Activated CD4-positive, alpha-beta T cell treated with anti-CD3 and anti-CD28 coated beads, Interleukin-10, Interleukin-2, amounts not matched to agents 100 ng/mL and 50 ng/mL, durations not matched to agents 16 hours and 8 hours (primary cell): ENCODE measurements around the gene RHEB.

ENCODE experiments used
- DNase-seq: peaks from one replicate; pipeline ENCODE4 v3.0.0-alpha.2; 2020

The RHEB gene

DNA sequence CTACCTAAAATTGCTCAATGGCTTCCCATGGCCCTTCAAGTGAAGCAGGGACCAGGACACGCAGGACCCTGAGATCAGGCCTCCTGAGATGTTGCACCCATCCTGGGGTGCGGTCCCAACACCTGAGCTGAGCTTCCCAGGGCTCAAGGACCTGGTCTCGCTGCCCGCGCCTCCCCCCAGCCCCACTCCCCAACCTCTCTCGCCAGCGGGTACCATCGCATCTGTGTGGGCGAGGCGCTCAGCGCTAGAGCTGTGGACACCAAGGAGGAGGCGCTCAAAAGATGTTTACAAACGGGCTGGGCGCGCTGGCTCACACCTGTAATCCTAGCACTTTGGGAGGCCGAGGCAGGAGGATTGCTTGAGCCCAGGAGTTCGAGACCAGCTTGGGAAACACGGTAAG lies 72.4 kb downstream of the RHEB start:
- DNase-seq = no peak

DNA sequence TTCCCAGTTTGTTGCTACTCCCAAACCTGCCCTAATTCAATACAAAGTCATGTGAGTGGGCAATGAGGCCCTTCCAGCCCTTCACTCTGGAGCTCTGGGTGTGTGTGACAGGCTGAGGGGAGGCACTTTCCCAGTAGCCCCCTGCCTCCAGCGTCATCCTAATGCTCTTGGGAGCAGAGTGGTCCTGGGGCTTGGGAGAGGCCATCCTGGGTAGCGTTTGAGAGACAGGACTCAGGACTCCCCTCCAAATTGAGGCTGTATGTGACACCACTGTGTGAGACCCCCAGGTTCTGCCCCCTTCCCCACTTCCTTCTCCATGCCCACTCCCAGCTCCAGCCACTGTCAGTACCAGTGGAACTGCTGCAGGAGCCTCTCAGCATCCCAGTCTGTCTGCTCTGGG lies 73.3 kb downstream of the RHEB start:
- DNase-seq = no peak

DNA sequence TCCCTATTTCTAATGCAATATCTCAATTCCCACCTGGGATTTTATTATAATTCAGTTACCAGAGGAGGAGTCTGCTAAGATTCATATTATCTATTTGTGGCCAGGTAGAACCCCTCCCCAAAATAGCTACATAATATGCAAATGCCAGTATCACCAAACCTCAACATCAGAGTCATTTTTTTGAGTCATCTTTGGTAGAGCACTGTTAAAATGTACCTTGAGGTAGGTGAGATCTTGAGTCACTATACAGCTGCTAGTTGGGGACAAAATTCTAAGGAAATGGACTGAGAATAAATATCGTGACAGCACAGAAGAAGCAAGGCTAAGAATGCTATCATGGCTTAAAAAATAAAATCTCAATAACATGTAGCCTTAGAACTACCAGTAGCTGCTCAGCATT lies 75.1 kb downstream of the RHEB start:
- no peak for DNase-seq

DNA sequence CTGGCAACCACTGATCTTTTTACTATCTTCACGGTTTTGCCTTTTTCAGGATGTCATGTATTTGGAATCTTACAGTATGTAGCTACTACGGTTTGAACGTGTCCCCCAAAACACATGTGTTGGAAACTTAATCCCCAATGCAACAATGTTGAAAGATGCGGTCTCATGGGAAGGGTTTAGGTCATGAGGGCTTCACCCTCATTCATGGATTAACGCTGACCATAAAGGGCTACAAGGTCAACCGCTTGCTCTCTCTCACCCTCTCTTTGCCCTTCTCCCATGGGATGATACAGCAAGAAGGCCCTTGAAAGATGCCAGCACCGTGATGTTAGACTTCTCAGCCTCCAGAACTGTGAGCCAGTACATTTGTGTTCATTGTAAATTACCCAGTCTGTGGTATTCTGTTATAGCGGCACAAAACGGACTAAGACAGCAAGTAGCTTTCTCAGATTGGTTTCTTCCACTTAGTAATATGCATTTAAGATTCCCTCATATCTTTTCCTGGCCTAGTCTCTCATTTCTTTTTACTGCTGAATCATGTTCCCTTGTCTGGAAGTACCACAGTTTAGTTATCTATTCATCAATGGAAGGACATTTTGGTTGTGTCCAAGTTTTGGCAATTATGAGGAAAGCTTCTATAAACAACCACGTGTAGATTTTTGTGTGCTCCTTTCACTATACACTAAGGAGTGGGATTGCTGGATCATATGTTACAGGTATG lies 76.8 kb downstream of the RHEB start:
- DNase-seq = no peak

DNA sequence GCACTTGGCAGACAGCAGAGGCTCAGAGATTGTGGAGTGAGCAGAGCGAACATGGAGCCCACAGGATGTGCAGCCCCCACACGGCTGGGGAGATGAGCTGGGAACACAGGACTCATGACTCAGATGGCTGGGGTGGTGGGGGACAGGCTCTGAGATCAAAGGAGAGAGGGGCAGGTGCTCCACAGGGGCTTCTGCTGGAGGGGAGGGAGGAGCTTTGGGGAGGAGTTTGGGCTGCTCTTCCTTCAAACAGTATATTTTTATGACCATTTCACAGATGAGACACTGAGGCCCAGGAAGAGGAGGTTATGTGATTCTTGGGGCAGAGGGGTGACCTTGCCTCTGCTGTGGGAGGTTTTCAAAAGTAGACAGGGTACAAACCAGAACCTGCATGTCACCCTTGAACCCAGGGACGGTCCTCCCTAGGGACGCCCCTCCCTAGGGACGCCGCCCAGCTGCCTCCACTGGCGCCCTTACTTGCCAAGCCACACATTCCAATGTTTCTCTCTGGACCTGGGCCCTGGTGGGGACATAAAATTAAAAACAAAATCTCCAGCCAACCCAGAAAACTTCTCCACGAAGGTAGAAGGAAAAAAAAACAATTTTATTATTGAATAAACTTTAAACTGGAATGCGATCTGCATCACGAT lies 78.8 kb downstream of the RHEB start:
- DNase-seq = no peak

DNA sequence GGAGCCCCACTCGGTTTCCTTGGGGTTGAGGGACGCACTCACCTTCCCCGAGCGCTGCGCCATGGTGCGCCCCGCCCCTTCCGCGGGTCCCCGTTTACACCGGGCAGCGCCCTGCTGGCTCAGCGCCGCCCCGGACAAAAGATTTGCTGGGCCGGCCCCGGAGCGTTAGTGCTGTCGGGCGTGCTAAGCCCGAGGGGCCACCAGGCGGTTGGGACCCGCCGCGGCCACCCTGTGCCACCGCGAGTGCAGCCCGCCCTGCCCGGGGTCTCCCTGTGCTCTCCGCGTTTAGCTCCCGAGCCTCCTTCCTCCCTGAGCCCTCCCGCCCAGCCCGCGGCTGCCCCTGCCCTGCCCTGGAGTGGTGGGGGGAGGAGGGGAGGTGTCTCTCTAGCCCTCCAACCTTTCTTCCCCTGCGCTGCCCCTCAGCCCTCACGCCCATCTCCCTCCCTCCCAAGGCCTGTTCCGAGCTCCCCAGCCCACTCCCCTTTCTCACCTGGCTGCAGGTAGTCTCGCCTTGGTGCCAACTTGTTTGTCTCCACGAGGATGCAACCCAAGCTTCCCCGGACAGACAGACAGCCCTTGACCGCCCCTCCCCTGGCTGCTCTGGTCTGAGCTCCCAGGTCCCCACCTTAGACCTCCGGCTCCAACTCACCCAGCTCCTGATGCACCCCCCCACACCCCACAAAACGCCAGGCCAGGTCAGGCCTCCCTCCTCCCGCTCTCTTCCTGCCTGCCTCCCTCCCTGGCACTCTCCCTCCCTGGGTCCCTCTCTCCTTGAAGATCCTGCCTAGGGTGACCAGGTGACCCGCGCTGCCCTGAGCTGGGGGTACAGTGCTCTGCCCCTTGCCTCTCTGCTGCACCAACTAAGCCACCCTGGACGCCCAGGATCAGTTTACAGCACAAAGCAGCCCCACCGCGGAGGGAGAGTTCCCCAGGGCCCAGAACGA lies 79.6 kb downstream of the RHEB start, which contains the start of gene CRYGN:
CRYGN (minus strand) TSS at position 287 of the 944 bp plus-strand sequence; CDS start at position 63, 224 bp downstream.
- DNase-seq = no peak

DNA sequence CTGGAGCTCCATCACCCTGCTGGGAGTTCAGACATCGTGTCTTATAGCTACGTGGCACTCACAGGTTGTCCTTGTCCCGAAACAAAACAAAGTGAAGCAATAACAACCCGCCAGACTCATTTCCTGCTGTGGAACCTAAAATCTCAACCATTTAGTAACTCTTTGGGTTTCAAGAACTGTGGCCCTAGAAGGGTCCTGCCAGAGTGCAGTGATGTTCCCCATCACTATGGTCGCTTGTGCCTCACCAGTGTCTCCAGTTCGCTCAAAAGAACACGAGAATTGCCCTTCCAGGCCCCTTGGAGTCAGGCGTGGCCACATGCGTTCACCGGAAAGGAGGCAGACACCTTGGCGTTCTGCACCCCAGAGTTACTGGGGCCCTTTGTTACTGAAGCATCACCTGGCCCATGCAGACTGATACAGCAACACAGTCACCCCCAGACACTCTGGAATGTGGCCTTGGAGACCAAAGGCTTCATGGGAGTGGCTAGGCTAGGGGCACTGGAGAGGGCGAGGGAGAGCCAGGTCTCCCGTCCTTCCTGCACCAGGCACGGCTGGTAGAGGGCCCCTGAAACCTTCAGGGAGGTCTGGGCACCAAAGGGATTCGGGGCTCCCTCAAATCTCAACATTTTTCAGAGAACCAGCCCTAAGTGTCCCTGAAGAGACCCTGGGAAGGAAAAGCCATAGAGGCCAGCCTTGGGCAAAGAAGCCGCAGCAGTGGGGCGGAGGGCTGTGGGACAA lies 80.7 kb downstream of the RHEB start:
- no peak for DNase-seq

DNA sequence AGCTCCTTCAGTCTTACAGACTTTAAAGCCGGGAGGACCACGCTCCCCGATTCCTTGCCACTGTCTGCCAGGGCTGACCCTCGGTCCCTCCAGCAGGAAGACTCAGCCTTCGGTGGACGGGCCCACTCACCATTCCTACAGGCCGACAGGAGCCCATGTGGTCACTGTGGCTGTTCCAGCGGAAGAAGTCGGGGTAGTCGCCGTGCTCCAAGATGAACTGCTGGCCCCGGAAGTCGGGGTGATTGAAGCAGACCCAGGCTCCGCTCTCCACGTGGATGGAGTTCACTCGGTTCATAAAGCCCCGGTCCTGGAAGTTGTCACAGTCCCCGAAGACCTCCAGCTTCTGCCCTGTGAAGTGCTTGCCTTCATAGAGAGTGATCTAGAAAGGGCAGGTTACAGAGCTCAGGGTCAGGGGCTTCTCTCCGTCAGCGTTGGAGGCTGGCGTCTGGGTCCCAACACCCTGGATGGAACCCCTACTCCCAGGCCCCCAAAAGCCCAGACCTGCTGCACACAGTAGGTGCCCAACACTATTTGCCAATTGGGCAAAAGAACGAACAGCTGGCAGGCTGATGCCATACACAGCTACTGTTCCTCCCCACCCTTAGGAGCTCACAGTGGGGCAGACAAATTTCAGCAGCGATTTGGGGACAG lies 81.7 kb downstream of the RHEB start:
- DNase-seq = no peak

DNA sequence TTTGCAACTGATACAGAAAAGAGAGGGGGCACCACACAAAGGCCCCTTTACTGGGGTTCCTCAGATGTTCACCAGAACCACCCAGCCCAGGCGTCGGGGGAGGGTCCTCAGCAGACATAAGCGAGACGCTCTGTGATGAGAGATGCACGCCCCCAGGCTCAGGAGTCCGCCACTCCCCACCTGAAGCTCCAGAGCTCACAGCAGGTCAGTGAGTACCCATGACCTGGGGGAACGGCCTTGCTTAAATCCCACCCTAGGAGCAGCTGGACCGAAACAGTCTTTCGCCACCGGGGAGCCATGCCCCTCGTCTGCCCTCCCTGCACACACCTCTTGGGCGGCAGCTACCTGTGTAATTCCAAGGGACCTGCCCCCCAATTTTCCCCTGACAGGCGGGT lies 82.5 kb downstream of the RHEB start:
- DNase-seq = no peak

DNA sequence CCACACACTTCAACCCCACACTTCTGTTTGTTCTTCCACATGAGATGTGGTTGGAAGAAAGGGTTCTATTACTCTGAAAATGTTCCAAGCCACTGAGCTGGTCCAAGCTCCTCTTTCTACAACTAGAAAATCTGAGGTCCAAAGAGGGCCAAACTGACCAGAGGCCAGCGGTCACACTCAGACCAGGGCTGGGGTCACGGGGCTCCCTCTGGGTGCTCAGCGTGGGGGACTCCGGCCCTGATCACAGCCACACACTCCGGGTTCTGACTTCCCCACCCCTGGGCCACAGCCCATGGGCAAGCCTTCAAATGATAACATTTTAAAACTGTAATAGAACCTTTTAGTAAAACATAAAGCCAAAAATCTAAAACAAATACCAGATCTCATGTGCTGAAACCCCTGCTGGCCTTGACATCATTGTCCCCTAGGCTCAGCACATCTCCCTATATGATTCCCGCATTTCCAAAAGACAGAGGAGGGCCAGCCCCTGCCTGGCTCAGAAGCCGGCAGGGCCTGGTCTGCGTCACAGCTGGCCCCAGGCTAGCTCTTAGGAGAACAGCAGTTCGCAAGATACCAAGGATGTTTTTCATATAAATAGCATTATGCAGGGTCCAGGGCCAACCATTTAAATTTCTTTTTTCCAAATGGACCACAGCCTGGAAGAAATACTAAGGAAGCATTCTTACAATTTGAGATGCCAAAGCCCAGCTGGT lies 83.1 kb downstream of the RHEB start:
- DNase-seq = no peak

DNA sequence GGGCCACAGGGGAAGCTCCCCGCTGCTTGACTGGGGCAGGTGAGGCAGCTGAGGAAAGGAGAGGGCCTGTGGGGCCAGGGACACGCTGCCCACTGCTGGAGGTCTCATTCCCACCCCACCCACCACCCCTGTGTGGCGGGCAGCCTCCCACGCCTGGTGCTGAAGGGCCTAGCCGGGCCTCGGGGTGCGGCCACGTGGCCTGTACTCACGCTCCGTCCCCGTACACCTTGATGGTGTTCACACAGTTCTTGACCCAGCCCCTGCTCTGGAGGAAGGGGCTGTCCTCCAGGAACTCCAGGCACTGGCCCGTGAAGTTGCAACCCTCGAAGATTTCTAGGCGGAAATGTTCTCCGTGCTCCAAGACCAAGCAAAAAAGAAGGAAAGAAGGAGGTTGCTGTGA lies 83.7 kb downstream of the RHEB start:
- no peak for DNase-seq

DNA sequence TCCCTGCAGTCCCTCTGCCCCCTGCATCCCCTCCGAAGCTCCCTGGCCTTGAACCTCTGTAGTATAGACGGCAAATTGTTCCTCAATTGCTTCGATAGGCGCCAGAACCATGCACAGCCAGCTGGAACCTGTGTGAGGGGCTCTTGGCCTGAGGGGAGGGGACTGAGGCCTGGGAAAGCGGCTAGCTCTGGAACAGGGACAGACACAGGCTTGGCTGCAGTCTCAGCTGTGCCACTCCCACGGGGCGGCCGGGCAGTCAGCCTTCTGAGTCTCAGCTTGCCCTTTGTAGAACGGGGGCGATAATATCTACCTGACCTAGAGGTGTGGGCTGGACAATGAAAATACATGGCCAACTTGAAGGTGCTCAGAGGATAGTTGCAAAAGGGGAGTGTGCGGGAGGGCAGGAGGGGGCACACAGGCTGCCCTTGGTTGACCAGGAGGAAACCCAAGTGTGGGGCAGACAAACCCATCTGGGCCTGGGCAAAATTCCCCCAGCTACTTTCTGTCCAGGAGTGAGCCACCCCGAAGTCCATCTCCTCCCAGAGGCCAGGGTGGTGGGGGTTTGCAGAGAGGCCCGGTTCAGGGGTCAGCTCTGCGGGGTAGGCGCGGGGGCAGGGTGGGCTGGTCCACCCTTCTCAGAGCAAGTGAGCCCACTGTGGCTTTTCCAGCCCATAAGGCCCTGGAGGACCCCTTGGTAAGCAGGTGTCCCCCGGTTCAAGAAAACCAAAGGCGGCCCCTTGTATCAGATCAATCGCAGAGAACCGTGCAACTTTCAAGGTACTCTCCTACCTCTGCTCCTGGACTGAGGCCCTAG lies 84.4 kb downstream of the RHEB start:
- no peak for DNase-seq

DNA sequence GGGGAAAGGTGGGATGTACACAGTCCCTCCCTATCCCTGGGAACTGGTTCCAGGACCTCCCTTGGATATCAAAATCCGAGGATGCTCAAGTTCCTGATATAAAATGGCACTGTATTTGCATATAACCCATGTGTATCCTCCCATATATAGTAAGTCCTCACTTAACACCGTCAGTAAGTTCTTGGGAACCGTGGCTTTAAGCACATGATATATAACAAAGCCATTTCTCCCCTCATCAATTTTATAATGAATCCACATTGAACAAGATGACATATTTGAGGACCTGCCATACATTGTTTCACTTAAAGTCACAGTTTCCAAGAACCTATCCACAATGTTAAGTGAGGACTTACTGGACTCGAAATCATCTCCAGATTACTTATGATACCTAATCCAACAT lies 85.1 kb downstream of the RHEB start:
- no peak for DNase-seq

DNA sequence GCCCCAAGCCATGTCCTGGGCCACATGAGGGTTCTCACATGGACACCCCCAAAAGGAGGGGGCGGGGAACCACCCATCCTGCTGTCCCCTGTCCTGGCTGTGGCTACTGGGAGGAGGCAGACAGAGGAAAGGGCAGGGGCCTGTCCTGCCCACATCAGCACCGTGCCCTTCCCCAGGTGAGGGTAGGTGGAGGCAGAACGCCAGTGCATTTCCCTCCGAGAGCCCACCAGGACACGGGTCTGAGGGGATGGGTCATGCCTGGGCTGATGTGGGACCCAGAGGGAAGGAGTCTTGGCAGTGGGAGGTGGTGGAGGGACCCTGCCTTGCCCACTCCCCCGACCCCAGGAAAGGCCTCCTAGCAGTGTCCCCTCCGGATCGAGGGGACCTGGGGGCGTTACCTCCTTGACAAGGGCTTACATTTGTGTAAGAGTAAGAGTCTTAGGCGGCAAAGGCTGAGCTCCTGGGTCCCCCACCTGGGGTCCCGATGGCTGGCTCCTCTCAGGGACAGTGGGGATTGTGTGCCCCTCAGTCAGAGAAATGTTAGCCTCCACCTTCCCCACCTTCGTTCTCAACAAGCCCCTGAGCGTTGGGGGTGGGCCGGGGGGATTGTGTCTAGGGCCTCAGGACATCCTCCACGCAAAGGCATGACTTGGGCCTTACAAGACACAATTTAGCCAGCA lies 85.8 kb downstream of the RHEB start:
- no peak for DNase-seq

DNA sequence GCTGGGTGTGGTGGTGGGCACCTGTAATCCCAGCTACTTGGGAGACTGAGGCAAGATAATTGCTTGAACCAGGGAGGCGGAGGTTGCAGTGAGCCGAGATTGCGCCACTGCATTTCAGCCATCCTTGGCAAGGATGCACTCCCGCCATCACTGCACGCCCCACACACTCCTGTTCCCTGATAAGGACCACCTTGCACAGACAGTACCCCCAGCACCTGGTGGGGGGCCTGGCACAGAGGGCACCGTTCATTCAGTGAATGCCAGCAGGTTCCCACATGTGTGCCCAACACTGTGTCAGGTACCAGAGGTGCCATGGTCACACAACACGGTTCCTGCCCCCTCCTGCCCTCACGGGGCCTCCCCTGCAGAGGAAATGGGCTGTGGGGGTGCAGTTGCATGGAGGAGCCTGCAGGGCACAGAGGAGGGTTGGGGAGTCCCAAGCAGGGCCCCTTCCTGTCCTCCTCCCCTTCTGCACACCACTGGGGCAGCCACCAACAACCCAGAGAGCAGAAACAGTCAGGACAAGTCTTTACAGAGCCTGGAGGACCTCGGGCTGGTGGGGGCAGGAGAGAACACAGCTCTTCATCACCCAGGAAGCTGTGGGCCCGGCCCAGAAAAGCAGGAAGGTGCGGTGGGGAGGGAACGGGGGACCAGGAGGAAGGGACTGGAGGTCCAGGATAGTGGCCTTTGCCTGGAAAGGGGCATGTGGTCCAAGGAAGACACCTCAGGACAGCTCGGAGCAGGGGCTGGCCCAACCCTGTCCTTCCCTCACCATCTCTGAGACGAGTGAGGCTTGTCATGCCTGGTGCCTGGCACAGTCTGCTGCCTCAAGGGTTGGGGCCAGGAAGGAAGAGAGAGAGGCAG lies 86.8 kb downstream of the RHEB start:
- DNase-seq = peak; percentile 53

DNA sequence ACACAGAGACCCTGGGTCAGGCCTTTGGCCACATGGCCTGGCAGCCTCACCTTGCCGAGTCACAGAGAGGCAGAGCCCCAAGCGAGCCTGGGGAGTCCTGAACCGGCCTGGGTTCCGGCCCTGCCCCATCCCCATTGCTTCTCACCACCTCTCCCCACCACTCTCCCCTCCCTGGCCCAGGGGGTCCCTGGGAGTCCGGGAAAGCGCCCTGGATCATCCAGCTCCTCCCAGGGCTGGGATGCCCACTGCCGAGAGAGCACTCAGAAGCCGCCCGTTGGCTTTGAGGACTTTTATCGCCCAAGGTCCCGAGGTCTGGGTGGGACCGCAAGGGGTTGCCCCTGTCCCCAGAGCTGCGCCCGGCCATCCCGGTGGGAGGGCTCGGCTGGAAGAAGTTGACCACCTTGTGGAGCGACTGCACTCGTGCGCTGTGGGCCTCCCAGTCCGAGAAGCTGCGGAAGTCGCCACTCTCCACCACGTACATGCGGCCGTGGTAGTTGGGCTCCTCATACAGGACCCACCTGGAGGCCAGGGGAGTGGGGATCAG lies 87.9 kb downstream of the RHEB start:
- no peak for DNase-seq

DNA sequence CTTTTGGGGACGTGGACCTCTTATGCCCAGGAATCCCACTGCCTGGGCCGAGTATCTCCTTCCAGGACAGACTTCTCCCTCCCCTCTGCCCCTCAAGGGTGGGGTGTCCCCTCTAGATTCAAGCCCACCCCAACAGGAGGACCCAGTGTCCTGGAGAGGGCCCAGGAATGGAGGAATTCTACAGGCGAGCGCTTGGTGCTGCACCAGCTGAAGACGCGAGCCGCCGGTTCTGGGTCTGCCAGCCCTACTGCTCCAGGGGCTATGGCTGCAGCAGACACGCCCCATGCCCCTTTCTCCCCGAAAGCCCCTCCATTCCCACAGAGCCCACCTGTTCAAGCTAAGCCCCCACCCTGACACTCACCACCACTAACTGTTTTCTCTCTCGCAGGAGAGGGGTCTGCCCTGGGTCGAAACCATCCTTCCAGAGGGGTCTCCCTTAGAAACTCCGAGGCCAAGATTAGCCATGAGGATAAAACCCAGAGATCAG lies 88.4 kb downstream of the RHEB start:
- no peak for DNase-seq

DNA sequence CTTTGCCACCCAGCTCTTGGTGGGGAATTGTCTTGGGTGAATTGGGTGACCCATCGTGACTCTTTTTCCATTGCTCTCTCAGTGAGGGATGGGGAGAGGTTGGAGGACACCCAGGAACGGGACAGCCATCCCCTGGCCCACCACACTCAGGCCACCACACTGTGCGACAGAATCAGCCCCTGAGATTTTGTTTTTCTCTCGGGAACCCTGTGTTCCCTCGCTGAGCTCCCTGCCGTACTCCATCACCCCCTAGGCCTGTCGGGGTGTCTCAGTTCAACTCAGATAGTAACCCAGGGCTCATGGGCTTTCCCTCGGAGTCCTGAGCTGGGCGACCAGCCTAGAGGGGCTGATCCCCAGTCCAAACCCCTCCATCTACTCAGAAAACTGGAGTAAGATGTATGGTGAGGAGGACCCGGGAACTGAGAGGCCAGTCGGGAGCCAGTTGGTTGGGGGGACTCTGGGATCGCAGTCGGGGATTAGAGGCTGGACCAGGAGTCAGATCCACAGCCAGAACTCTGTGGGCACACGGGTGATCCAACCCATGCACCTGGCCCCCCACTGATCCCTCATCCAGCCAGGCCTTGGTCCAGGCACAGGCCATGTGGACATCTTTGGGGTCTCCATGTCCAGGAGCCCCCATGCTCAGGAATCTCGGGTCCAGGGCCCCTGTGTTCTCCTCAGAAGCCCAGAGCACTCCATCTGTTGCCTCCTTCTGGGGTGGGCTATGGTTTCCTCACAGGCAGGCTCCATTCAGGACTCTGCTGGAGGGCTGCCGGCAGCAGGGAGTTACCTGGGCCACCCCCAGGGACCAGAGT lies 89.1 kb downstream of the RHEB start:
- DNase-seq = no peak
